ENCODE measurements around the gene ASTL.

The ASTL gene

GRCh38 chr2:96111257-96111640 lies 27.1 kb downstream of the ASTL start:
- no peak for DNase-seq

- DNase-seq, result no peak
Measured at GRCh38 chr2:96110621-96111256, 27.6 kb downstream of the ASTL start.

DNA sequence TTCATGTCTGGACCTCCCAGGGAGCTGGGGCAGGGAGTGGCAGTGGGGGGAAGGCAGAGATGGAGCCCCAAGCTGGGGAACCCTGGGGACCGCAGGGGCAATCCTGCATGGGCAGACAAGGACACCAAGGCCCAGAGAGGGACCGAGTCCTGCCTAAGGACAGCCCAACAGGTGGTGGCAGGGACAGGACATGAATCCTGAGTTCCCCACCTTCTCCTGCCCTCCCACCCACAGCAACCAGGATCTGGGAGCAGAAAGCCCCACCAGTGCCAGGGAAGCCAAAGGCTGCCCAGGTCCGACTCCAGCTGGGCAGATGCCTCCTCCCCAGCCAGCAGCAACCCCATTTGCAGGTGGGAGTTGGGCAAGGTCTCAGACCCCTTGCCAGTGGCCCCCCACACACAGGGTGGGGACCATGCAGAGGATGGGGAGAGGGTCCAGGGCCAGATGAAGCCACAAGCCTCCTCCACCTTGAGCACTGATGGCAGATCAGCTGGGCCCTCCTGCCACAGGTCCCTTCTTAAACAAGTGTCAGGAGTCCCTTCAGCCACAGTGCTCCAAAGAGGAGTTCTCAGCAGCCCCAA lies 28.3 kb downstream of the ASTL start:
- no peak for DNase-seq

DNA sequence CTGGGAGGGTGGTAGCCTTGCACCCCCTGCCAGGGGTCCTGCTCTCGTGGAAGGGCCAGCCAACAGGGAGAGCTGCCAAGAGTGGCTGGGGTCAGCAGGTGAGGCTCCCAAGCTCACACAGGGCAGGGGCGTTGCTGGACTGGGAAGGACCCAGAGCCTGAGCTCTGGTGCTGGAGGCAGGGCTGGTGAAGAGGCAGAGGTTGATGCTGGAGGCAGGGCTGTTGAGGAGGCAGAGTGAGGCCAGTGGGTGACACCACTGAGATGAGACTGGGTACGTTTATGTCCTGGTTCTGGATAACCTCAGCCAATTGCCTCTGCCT lies 29.0 kb downstream of the ASTL start:
- DNase-seq, result no peak

DNA sequence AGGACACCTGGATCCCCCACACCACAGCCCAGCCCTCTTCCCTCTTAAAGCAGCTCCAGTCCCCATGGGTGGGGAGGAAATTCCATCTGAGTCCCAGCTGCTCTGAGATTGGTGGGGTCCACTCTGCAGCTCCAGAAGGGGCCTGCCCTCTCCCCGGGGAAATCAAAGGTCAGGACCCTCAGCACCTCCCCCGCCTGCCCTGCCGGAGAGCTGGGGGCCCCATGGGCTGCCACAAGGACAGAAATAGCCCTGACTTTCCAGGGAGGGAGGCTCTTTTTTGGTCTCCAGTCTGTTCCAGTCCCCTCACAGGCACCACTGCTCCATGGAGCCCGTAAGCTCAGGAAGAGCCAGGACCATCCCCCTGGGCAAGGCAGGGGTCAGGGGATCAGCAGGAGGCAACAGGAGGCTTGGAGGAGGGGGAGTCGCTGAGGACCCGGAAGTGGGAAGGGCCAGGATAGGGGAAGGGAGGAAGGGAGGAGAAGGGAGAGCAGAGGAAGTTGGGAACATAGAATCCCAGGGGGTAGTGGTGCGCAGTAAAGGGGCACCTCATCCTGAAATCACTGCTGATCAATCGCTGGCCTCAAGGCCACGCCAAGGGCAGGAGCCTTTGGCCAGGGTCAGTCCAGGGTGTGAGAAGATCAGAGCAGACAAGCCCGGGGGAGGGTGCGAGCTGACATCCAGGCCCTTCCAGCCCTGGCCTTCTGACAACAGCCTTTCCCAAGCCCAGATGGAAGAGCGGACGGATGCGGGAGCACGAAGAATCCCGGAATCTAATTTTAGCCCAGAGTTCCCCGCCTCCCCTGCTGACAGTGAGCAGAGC lies 29.6 kb downstream of the ASTL start:
- peak; percentile 63 for DNase-seq

DNA sequence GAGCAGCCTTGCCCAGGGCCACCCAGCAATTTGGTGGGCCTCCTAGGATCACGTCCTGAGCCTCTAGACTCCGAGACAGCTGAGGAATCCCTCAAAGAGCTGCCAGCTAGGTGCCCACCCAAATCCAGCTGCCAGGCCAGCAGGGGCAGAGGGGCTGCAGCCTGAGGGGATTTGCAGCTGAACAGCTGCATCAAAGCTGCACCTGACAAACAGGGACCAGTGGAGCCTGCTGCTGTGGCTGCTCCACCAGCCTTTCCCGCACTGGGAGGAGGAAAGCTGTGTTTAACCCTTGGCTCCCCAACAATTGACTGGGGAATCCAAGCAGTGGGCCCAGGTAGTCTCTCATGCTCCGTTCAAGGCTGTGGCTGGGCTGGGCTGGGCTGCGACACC lies 30.2 kb downstream of the ASTL start:
- no peak for DNase-seq

GRCh38 chr2:96107708-96108065 lies 30.6 kb downstream of the ASTL start:
- no peak for DNase-seq

DNA sequence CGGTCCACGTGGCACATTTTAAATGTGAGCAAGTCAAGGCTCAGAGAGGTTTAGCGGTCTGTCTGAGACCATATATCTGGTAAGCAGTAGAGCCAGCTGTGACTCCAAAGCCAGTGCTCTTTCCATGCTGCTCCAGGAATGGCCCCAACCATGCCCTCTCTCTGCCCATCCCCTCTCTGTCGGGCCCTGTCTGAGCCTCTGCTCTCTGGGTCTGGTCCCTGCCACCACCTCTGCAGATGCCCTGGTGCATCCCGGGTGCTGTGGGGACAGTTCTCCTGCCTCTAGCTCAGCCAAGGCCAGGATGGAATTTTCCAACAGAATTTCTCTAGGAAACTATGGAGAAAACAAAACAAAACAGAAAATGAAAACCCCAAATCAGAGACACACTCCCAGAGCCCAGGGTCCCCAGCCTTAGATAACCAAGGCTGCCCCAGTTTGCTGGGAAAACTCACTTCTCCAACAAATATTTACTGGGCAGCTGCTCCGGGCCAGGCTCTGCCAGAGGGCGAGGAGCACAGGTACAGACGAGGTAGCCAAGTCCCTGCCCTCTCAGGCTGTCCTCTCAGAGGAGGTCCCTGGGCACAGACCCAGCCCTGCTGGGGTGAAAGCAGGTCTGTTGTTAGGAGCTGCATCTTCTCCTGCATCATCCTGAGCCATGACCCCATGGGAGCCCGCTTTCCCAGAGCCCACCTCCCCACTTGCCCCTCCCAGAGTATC lies 31.2 kb downstream of the ASTL start:
- no peak for DNase-seq

DNA sequence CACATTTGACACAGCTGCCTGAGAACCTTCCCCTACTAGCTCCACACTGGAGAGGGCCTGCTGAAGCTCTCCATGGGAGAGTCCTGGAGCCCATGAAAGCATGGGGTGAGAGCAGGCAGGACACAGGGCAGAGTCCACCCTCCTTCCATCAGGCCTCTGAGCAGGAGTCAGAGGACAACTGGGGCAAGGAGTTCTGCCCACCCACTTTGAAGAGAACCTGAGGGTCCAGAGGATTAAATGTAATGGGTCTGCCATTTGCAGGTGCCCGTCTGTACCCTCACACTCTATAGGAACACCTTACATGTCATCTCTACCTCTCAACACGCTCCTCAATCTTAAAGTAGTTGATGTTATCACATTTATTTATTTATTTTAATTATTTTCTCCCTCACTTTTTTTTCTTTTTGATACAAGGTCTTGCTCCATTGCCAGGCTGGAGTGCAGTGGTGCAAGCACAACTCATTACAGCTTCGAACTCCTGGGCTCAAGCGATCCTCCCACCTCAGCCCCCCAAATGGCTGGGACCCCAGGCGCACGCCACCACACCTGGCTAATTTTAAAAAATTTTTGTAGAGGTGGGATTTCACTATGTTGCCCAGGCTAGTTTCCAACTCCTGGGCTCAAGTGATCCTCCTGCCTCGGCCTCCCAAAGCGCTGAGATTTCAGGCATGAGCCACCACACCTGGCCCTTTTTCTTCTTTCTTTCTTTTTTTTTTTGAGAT lies 32.1 kb downstream of the ASTL start:
- no peak for DNase-seq

- no peak for DNase-seq
Measured at GRCh38 chr2:96105152-96105915, 33.0 kb downstream of the ASTL start.

DNA sequence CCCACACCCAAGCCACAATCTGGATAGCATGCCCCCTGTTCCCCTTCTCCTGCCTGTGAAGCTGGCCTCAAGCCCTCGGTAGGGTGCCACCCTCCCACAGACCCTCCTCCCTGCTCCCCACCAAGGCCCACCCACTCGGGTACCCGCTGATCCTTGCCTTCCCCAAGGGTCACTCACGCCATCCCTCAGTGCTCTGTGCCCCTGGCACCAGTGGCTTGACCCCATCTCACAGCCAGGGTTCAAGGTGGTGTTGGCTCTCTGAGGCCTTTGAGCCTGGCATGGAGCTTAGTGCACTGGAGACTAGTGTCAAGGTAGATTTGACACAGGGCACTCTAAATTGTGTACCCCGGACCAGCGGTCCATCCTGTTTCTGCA lies 33.8 kb downstream of the ASTL start:
- DNase-seq, result no peak

GRCh38 chr2:96103761-96104486 lies 34.4 kb downstream of the ASTL start:
- DNase-seq, result no peak

GRCh38 chr2:96103187-96103601 lies 35.1 kb downstream of the ASTL start:
- no peak for DNase-seq

DNA sequence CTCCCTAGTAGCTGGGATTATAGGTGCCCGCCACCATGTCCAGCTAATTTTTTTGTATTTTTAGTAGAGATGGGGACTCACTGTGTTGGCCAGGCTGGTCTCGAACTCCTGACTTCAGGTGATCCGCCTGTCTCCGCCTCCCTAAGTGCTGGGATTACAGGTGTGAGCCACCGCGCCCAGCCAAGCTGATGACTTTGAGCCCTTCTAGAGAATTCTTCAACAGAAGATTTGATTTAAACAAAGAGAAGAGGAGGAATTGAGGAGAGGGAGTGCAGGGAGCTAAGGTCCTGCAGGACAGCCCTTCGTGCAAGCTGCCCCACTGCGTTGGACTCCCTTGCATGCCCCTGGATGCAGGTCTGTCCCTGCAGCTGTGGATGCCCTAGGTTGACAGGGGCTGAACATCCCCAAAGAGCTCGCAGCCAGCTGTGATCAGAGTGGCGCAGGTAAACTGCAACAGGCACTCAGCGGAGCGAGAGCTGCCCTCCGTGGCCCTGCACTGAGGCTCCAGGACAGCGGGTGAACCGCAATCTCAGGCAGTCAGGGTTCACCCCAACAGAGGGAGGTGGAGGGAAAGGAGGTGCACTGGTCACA lies 35.6 kb downstream of the ASTL start:
- no peak for DNase-seq

- no peak for DNase-seq
Measured at GRCh38 chr2:96100893-96101304, 37.4 kb downstream of the ASTL start.

- DNase-seq, result no peak
Measured at GRCh38 chr2:96099861-96100798, 38.2 kb downstream of the ASTL start.

GRCh38 chr2:96098900-96099590 lies 39.3 kb downstream of the ASTL start:
- DNase-seq, result no peak

GRCh38 chr2:96097951-96098823 lies 40.1 kb downstream of the ASTL start:
- no peak for DNase-seq
